ENCODE data around the gene ZNF710.
"Not testable (repeated sequence)": the region's sequence is repeated elsewhere in the genome, so short reads cannot be mapped to it uniquely, and the experiment has no call there.

Gene ZNF710

DNA sequence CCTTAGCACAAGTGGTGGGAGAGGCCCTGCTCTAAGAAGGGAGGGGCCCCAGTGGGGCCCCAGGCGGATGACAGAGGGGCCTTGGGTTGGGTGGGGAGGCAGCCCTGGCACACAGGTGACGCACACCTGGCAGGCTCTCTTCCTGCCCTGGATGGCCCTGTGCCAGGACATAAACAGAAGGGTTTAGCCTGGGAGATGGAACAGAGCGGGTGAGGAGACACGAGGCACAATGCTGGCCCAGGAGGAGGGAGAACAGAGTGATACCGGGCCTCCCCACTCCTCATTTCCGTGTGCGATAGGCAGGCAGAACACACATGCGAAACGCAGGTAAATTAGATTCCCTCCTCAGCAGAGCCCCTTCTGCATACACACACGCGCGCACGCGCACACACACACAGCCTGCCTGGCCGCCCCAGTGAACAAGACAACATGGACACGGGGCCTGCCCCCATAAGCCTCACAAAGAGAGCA is 61.4 kb downstream of the ZNF710 start:
- DNase-seq: no peak

DNA sequence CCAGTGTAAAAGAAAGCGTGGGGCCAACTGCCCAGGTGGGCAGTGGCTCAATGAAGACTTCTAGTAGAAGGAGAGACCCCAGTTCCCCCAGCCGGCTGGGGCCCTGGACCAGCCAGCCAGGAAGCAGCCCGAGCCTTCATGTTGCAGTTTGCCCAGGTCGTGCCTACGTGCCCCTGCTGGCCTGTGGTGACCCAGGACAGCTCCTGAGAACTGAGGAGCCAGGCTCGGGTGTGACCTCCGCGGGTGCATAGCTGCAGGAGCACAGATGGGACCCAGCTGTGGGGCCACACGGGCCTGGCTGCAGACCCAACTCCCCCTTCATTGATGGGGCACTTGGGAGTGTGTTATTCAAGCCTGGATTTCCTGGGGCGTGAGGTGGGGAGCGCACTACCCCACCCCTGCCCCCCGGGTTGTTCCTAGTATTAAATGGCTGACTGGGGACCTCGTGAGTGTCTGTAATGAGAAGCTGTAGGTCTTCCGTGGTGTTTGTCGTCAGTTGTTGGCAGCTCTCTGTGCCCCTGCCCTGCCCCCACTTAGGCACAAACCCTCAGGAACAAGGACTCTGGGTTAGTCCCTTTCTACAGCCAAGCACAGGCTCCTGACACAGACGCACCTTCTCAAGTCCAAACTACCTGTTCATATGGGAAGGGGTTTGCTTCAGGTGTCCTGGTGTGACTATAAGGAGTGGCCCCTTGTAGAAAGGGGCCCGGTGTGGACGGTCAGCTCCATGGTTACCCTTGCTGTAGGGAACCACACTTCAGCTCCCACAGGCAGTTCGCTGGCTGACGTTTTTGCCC is 62.0 kb downstream of the ZNF710 start:
- DNase-seq: no peak

DNA sequence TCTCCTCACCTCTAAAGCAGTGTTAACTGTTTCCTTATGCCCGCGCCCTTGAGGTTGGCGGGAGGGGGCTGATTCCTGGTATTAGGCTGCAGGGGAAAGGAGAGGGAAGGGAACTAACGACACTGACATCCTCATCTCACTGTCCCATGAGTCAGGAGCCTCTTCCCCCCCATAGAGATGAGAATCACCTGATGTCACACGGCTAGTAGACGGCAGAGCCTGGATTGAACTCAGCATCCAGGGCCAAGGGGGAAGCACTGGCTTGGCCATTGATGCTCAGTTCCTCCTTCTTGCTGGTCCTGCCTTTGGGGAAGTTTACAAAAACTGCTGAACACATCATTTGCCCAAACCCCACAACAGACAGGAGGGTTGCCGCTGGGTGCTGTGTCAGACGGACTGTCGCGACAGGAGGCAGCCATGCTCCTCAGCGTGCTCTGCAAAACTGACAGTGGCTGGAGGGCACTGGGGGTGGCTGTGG is 62.7 kb downstream of the ZNF710 start:
- no peak for DNase-seq

DNA sequence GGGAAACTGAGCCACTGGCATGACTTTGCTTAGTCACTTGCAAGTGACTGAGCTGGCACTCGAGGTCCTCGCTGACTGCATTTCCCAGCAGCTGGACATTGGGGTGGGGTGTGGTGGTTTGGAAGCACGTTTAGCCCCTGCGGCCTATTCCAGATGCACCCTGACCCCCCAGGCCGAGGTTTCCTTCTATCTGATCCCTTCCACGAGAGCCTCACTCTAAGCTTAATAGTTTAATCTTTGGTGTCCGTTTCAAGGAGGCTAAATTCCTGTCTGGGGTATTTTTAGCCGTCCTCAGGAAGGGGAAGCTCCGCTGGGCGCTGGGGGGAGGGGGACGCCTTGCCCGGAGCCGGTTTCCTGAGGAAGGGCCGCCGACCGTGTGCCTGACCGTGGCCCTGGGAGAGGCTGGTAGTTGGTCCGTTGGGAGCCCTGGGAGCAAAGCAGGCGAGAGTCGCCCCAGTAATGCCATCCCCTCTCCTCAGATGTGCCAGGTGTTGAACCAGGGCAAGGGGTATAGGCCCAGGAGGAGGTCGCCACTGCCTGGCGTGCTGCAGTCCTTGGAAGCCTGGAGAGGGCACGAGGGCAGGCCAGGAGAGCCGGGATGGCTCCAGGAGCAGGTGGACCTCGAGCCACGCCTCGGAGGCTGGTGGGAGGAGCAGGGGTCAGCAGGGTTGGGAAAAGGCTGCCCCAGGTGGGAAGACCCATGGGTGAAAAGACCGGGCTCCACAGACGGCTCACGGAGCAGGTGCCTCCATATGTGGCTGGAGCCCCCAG is 64.0 kb downstream of the ZNF710 start:
- DNase-seq: no peak

DNA sequence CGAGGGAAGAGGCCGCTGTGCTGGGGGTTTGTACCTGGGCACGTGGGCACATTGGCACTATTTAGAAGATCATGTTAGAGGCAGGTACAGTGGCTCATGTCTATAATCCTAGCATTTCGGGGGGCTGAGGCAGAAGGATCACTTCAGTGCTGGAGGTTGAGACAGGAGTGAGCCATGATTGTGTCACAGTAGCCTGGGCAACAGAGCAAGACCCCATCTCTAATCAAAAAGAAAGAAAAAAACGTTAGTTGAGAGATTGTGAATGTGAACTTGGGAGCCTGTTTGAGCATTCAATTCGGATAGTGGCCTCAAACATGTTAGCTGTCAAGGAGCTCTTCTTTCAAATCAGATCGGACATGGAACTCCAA is 64.5 kb downstream of the ZNF710 start:
- DNase-seq: no peak

DNA sequence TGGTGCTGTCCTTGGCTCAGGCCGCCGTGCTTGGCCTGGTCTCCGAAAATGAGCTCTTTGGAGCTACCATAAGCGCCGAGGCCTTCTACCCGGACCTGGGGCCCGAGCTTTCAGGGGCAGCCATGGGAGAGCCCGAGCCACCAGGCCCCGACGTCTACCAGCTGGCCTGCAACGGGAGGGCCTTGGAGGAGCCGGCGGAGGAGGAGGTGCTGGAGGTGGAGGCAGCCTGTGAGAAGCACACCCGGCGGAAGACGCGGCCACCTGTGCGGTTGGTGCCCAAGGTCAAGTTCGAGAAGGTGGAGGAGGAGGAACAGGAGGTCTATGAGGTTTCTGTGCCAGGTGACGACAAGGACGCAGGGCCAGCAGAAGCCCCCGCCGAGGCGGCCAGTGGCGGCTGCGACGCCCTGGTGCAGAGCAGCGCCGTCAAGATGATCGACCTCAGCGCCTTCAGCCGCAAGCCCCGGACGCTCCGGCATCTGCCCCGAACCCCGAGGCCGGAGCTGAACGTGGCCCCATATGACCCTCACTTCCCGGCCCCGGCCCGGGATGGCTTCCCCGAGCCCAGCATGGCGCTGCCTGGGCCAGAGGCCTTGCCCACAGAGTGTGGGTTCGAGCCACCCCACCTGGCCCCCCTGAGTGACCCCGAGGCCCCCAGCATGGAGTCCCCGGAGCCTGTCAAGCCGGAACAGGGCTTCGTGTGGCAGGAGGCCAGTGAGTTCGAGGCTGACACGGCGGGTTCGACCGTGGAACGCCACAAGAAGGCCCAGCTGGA is 66.2 kb downstream of the ZNF710 start:
- DNase-seq: no peak

DNA sequence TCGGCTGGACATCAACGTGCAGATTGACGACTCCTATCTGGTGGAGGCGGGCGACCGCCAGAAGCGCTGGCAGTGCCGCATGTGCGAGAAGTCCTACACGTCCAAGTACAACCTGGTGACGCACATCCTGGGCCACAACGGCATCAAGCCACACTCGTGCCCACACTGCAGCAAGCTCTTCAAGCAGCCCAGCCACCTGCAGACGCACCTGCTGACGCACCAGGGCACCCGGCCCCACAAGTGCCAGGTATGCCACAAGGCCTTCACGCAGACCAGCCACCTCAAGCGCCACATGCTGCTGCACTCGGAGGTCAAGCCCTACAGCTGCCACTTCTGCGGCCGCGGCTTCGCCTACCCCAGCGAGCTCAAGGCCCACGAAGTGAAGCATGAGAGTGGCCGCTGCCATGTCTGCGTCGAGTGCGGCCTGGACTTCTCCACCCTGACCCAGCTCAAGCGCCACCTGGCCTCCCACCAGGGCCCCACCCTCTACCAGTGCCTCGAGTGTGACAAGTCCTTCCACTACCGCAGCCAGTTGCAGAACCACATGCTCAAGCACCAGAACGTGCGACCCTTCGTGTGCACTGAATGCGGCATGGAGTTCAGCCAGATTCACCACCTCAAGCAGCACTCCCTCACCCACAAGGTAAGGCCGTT is 67.0 kb downstream of the ZNF710 start:
- no peak for DNase-seq

DNA sequence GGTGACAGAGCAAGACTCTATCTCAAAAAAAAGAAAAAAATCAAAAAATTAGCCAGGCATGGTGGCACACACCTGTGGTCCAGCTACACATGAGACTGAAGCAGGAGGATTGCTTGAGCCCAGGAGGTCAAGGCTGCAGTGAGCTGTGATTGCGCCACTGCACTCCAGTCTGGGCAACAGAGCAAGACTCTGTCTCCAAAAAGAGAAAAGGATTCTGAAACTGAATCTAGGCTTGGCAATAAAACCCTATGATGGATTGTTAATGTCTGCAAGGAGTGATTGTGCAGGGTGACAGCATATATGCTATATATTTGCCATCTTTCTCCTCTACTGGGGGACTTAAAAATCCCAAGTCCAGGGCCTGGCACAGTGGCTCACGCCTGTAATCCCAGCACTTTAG is 69.5 kb downstream of the ZNF710 start:
- DNase-seq: not testable (repeated sequence)

DNA sequence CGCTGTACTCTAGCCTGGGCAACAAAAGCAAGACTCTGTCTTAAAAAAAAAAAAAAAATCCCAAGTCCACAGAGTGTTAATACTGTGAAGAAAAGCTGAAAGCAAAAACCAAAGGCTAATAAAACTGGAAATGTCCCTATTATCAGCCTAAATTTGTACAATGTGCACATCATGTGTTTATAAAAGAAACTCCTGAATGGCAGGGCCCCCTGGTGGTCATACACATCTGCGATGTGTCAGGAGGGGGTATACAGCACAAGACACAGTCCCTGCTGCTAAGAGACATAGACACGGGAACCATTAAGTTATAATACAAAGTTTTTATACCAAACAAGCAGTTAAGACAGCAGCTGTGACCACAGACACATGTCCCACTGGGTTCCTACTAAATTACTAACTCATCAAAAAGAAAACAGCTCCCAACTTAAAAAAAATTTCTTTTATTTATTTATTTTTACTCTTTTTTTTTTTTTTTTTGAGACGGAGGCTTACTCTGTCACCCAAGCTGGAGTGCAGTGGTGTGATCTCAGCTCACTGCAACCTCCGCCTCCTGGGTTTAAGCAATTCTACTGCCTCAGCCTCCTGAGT is 70.2 kb downstream of the ZNF710 start:
- peak; percentile 86 for DNase-seq

DNA sequence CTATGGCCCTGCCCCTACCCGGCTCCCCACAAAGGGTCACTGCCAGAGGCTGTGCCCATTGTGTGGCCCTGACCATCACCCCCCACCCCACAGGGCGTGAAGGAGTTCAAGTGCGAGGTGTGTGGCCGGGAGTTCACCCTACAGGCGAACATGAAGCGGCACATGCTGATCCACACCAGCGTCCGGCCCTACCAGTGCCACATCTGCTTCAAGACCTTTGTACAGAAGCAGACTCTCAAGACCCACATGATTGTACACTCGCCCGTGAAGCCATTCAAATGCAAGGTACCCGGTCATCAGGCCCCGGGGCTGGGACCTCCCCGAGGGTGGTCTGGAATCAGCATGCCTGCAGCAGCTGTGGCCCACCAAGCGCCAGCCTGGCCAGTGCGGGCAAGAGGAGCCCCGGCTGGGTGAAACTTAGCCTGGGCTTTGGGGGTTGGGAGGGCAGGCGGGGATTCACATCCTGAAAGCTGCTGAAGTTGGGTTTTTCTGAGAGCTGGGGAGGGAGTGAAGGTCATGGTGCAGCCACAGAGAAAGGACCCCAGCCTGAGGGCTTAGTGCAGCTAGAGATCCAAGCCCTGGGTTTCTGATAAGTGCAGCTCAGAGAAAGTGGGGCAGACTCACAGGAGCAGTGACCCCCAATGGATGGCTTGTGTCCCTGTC is 72.0 kb downstream of the ZNF710 start:
- DNase-seq: no peak

DNA sequence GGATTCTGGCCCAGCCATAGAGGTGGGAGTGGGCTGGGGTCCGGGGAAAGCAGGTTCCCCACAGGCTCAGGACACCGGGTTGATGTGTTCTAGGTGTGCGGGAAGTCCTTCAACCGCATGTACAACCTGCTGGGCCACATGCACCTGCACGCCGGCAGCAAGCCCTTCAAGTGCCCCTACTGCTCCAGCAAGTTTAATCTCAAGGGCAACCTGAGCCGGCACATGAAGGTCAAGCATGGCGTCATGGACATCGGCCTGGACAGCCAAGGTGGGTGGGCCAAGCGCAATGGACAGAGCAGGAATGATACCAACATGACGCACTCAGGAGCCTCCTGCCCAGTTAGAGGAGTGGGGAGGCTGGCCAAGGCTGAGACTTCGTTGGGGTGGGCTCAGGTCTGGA is 72.9 kb downstream of the ZNF710 start:
- DNase-seq: no peak

DNA sequence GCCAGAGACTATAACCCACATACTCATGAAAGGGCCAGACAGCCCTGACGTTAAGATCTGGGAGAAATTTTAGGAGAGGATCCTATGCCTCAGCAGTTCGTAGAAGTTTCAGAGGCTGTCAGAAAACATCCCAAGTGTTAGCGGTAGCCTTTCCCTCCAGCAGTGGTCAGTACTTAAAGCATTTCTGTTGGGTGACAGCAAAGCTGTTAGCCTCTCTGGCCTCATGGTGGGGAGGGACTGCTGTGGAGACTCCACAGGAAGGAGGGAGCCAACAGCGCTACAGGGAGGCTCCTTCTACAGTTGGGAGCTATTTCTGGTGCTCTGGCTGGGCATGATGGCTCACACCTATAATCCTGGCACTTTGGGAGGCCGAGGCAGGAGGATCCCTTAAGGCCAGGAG is 73.8 kb downstream of the ZNF710 start:
- DNase-seq: no peak

DNA sequence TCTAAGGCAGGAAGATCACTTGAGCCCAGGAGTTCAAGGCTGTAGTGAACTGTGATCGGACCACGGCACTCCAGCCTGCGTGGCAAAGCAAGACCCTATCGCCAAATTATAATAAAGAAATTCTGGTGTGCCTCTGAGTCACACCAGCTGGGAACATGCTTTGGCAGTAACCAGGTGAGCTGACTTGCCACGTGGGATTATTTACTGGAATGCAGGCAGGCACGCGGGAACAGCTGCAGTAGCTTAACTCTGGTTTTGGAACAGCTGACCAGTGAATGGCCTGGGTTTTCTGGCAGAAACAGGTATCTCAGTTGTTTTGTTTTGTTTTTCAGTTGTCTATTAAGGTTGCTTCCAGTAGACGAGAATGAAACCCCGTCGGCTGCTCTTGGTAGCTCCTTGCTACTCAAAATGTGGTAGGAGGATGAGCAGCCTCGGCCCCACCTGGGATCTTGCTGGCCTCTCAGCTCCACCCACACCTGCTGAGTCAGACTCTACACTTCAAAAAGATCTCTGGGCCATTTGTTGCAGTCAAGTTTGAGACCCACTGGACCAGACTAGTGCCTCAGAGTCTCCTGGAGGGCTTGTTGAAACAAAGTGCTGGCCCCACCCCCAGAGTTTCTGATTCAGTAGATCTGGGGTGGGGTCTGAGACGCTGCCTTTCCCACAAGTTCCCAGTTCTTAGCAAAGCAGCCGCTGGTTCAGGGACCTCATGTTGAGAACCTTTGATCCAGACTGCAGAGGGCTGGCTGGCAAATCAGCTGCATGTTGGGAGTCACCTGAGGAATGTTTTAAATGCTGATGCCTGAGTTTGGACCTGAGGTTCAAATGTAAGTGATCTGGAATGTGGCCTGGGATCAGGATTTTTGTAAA is 74.5 kb downstream of the ZNF710 start:
- no peak for DNase-seq

DNA sequence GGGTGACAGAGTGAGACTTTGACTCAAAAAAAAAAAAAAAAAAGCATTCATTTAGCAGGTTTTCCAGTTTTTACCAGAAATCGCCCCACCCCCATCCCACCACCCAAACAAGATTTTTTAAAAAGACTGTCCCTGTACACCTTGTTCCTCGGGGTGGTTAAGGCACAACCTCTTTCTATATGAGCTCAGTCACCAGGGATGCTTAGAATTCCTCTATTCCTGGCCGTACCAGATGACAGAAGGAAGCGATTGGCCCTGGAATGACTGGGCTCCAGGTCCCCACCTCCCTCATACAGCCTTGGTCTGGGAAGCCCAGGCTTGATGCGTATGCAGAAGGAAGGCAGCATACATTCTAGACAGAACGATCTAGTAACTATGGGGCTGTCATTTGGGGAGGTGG is 75.6 kb downstream of the ZNF710 start:
- DNase-seq: no peak

DNA sequence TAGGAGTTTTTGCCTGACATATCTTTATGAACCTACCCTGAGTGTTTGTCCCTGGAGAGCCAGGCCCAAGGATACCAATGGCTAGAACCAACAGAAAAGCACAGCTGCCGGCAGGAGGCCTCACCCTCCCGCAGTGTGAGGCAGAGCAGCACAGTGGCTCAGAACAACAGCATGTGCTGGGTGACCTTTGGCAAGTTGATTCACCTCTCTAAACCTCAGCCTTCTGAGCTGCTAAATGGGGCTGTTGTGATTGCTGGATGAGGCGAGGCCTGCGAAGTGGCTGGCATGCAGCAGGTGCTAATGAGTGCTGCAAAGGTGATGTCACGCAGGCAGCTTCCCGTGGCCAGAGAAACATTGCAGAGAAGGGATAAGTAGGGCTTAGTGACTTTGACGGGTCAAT is 77.8 kb downstream of the ZNF710 start:
- DNase-seq: no peak

DNA sequence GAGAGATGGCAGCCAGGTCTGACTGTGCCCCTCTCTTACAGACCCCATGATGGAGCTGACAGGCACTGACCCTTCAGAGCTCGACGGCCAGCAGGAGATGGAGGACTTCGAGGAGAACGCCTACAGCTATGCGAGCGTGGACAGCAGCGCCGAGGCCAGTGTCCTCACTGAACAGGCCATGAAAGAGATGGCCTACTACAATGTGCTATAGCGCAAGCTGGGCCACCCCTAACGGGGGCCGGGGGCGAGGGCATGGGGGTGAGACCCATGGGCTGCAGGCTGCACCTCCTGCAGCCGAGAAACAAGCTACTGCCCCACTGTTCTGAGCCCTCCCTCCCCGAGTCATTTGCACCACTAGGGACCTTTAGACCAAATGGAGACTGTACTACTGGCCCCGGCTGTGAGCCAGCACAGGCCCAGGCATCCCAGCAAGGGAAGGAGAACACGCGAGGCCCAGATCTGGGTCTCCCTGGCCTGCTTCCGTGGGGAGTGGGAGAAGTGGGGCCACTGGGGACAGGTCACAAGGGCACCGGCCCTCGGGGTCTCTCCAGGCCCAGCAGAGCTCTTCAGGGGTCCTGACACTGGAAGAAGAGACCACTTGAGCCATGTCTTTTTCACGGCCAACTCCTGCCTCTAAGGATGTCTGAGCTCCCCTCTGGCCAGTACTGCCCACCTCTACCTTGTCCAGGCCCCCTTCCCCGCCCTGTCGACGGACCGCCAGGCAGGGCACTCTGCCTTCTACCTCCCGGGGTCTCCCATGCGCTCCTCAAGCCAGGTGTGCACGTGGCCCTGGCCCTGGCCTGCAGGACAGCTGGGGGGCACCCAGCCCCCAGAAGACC is 78.7 kb downstream of the ZNF710 start:
- no peak for DNase-seq

DNA sequence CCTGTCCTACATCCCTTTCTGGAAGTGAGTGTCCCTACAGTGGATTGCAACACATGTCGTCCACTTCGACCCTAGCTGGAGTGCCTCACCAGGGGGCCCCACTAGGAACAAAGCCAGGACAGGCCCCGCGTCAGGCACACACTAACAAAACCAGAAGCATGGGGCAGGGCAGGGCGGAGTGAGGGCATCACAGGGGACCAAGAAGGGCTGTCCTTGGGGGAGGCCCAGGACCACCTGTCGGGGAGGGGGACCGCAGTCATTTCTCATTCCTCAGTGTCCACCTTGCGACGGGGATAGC is 79.3 kb downstream of the ZNF710 start:
- DNase-seq: no peak

DNA sequence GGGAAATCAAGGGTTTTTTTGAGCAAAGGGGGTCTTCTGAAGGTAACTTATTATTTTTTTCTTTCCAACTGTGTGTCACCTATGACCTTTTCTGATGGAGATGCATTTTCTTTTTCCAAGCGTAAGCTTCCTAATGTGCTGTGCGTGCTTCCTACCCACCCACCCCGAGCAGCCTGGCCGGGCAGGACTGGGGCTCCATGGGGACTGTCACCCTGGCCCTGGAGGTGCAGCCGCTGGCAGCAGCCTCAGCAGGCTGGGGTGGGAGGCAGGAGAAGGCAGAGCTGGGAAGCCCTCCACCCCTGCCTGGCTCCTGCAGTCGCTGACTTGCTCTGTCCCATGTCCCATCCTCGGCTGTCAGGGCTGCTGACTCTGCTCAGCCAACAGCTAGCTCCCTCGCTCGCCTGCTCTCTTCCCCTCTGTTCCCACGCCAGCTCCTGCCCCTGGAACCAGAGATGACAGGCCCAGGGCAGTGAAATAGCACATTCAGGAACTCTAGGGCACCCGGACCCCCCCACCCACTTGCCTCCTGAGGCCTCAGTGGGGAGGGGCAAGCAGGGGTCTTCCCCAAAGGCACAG is 79.8 kb downstream of the ZNF710 start:
- DNase-seq: no peak

DNA sequence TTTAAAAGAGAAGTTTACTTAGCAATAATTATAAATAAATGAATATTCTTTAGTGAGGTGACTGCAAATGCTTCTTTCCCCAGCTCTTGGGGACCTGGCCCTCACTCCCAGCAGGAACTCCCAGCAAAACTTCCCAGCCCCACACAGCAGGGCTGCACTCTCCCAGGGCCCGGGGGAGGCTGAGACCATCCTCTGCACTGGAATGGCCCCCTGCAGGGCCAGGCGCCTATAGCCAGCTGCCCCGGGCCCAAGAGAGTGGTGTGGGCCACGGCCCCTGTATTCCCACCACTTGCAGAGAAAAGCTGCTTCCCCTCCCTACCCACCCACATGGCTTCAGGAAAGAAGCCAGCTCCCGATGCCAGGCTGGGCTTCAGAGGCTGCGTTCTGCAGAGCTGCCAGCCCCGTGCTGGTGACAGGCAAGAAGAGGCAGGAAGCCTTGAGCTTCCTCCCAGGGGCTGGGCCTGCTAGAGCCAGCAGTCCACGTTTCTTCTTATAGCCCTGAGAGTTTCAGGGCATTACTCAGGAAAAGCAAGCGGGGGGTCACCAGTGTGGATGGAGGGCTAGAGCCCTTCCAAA is 81.1 kb downstream of the ZNF710 start:
- no peak for DNase-seq
